GM10248 (cell line): ENCODE results near the gene CCL1.

Experiments used
- CTCF ChIA-PET: fragments of 300-600 bp; sonication (Branson Sonifier 250); formaldehyde crosslinking; extraction: SDS; loops from one replicate; lab custom pipeline; 2021; ENCODE audit warnings: antibody characterized with exemption; lab: Yijun Ruan, JAX
- POLR2A ChIA-PET: fragments of 350-650 bp; sonication (Branson Sonifier 250); formaldehyde crosslinking; extraction: SDS; loops from one replicate; lab custom pipeline; 2020; ENCODE audit warnings: antibody characterized with exemption; lab: Yijun Ruan, JAX
- DNase-seq: peaks from one replicate; pipeline ENCODE4 v3.0.0; 2012; ENCODE audit errors: extremely low spot score
- TF ChIP-seq, protein P1 (sequence below): IDR thresholded peaks from 2 replicates; pipeline ENCODE4 v1.5.1; 2012; ENCODE audit warnings: mild to moderate bottlenecking, low read depth; ENCODE audit errors: extremely low read depth, missing control alignments, control extremely low read depth

The CCL1 gene

DNA sequence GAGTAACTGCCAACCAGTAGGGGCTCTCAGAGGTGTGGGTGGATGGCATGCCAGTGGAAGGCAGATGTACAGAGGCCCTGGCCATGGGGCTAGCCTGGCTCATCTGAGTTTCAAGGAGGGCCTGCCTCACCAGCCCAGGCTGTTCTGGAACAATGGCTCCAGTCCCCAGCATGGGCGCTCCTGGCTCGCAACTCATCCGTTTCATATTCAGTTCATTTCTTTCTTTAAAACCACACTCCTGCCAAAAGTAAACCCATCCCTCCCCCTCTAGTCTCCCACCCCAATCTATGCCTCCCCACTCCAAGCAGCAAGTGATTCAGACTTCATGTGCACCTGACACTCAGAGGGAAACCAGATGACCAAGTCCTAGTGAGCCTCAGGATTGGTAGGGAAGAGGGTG, 4.4 kb downstream of the CCL1 start:
- no peak for DNase-seq
- ChIA-PET CTCF (interaction anchor here (0.8 to 7.2 kb wide), 2 partner anchors 156 to 163 kb away, joined by 3 to 305 read pairs; no protein-coding TSS in a partner anchor), POLR2A (no interaction called here)
- TF ChIP-seq, protein P1, sequence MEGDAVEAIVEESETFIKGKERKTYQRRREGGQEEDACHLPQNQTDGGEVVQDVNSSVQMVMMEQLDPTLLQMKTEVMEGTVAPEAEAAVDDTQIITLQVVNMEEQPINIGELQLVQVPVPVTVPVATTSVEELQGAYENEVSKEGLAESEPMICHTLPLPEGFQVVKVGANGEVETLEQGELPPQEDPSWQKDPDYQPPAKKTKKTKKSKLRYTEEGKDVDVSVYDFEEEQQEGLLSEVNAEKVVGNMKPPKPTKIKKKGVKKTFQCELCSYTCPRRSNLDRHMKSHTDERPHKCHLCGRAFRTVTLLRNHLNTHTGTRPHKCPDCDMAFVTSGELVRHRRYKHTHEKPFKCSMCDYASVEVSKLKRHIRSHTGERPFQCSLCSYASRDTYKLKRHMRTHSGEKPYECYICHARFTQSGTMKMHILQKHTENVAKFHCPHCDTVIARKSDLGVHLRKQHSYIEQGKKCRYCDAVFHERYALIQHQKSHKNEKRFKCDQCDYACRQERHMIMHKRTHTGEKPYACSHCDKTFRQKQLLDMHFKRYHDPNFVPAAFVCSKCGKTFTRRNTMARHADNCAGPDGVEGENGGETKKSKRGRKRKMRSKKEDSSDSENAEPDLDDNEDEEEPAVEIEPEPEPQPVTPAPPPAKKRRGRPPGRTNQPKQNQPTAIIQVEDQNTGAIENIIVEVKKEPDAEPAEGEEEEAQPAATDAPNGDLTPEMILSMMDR, result no peak

DNA sequence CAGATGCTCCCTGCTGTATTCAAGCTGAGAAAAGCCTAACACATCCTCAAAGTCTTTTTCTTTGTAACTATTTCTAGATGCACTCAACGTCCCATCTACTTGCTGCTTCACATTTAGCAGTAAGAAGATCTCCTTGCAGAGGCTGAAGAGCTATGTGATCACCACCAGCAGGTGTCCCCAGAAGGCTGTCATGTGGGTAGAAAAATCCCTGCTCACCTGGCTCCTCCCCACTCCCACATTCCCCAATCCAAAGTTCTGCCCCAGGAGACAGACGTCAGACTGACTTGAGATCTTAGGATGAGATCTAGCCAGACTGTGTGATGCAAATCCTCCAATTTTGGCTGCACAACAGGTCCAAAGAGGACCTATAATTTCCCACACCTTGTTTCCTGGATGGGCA, 5.6 kb downstream of the CCL1 start:
- DNase-seq, result no peak
- ChIA-PET POLR2A (no interaction called here), CTCF (interaction anchor here (6.8 kb wide), 1 partner anchor 157 kb away, joined by 49 read pairs; no protein-coding TSS in a partner anchor)
- TF ChIP-seq, protein P1, result no peak

DNA sequence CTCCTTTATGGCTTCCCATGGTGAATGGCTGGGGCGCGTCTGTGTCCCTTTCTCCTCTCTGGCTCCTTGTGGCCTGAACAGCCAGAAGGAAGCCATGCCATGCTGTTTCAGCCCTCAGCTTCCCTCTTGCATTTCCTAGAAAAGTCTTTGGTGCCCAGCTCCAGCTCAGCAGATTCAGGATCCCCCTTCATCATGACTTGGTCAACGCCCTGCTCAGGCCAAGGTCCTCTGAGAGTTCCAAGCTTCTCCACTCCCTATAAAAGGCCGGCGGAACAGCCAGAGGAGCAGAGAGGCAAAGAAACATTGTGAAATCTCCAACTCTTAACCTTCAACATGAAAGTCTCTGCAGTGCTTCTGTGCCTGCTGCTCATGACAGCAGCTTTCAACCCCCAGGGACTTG, 6.8 kb downstream of the CCL1 start, which contains the start of gene CCL13:
TSS of gene CCL13 (plus strand) at position 287 of the 400 bp plus-strand sequence. CDS start at position 334, 47 bp downstream.
- TF ChIP-seq, protein P1, result no peak
- POLR2A ChIA-PET, result no interaction called here

DNA sequence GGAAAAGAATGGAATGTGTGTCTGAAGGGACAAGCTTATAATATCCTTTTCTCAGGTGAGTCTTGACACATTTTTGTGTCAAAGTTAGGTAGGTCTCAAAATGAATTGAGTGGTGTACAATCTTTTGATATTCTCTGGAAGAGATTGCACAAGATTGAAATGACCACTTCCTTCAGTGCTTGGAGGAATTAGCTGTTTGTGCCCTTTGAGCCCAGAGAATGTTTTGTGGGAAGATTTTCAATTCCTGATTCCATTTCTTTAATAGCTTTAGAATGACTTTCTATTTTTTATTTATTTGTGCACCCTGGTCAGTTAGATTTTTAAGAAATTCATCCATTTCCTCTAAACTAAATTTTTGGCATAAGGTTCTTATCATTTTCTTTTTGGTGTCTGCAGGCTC, 8.4 kb downstream of the CCL1 start:
- DNase-seq, result no peak
- TF ChIP-seq, protein P1, result no peak
- POLR2A ChIA-PET, result no interaction called here
- CTCF ChIA-PET, result interaction anchor here (0.8 to 7.0 kb wide), 8 partner anchors 7 to 184 kb away, joined by 3 to 56 read pairs (median 6); partner anchors contain the start of gene CCL1

More for the DNA sequence above, 6.8 kb downstream of the CCL1 start, which contains the start of gene CCL13:
- CTCF ChIA-PET, result interaction anchor here (0.8 to 6.8 kb wide), 5 partner anchors 9 to 185 kb away, joined by 3 to 49 read pairs (median 3); no protein-coding TSS in a partner anchor
- DNase-seq, result no peak

DNA sequence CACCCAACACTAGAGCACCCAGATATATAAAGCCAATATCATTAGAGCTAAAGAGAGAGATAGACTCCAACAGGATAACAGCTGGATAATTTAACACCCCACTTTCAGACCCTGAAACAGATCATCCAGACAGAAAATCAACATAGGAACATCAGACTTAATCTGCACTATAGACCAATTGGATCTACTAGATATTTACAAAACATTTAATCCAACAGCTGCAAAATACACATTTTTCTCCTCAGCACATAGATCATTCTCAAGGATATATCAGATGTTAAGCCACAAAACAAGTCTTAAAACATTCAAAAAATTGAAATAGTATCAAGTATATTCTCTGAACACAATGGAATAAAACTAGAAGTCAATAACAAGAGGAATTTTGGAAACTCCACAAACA, 10.8 kb downstream of the CCL1 start:
- ChIA-PET POLR2A (no interaction called here), CTCF (interaction anchor here (6.8 to 7.0 kb wide), 2 partner anchors 10 to 151 kb away, joined by 49 to 56 read pairs; partner anchors contain the start of gene CCL1)
- DNase-seq, result no peak
- TF ChIP-seq, protein P1, result no peak

DNA sequence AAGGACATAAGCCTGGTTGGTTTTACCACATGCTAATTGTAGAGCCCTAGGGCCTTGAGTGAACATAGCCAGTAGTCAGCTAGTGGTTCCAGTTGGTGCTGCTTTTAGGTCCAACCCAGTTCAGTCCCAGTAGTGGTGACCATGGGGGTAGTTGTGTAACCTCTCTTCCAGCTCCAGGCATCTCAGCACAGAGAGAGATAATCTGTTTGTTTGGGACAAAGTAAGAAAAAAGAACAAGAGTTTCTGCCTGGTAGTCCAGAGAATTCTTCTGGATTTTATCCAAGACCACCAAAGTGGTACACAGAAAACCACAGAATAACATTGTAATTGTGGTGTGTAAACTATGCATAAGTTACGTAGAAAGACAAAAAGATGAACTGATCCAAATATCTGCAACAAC, 11.9 kb downstream of the CCL1 start:
- CTCF ChIA-PET, result interaction anchor here (7.0 kb wide), 1 partner anchor 11 kb away, joined by 56 read pairs; the partner anchor contains the start of gene CCL1
- no peak for DNase-seq
- POLR2A ChIA-PET, result no interaction called here
- TF ChIP-seq, protein P1, result no peak

DNA sequence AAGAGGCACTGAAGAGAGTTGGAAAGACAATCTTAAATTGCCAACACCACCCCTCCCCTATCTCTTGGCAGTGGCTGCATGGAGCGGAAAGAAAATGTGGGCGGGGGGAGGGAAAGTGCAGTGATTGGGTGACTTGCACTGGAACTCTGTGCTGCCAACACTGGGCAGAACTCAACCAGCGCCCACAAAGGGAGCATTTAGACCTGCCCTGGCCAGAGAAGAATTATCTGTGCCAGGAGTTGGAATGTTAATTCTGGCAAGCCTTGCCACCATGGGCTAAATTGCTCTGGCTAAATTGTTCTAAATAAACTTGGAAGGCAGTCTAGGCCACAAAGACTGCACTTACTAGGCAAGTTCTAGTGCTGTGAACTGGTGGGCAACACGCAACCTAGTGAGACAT, 13.3 kb downstream of the CCL1 start:
- CTCF ChIA-PET, result interaction anchor here (7.0 kb wide), 1 partner anchor 12 kb away, joined by 56 read pairs; the partner anchor contains the start of gene CCL1
- POLR2A ChIA-PET, result no interaction called here
- no peak for DNase-seq
- TF ChIP-seq, protein P1, result no peak
